Measurements from ENCODE around the gene NSG1.

- TF ChIP-seq, protein P1, sequence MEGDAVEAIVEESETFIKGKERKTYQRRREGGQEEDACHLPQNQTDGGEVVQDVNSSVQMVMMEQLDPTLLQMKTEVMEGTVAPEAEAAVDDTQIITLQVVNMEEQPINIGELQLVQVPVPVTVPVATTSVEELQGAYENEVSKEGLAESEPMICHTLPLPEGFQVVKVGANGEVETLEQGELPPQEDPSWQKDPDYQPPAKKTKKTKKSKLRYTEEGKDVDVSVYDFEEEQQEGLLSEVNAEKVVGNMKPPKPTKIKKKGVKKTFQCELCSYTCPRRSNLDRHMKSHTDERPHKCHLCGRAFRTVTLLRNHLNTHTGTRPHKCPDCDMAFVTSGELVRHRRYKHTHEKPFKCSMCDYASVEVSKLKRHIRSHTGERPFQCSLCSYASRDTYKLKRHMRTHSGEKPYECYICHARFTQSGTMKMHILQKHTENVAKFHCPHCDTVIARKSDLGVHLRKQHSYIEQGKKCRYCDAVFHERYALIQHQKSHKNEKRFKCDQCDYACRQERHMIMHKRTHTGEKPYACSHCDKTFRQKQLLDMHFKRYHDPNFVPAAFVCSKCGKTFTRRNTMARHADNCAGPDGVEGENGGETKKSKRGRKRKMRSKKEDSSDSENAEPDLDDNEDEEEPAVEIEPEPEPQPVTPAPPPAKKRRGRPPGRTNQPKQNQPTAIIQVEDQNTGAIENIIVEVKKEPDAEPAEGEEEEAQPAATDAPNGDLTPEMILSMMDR (IDR thresholded peaks at IDR 0.05; ENCODE audit: low read length) = no peak
- no peak for TF ChIP-seq EZH2phosphoT487 (IDR thresholded peaks at IDR 0.05; ENCODE audit: low read length)
These were observed 23.4 kb downstream of the NSG1 start for GRCh38 chr4:4410271-4410670.

Measured in MM.1S (cell line).